Measurements from ENCODE around the gene ADAD2. TPM values are rescaled to one million over a fixed set of nuclear protein-coding genes. Genes with fewer than 3 reads are reported as not detected.

ADAD2 gene
- total and polyA plus RNA-seq, 10 of the 15 experiments (the other 5 are each of a cell fraction or from before 2014, with no cell fraction given): 0.44 to 0.68 (median 0.51) TPM; not detected in 7

GRCh38 chr16:84220851-84221250 lies 29.9 kb downstream of the ADAD2 start (continued):
- TF ChIP-seq, protein P1, sequence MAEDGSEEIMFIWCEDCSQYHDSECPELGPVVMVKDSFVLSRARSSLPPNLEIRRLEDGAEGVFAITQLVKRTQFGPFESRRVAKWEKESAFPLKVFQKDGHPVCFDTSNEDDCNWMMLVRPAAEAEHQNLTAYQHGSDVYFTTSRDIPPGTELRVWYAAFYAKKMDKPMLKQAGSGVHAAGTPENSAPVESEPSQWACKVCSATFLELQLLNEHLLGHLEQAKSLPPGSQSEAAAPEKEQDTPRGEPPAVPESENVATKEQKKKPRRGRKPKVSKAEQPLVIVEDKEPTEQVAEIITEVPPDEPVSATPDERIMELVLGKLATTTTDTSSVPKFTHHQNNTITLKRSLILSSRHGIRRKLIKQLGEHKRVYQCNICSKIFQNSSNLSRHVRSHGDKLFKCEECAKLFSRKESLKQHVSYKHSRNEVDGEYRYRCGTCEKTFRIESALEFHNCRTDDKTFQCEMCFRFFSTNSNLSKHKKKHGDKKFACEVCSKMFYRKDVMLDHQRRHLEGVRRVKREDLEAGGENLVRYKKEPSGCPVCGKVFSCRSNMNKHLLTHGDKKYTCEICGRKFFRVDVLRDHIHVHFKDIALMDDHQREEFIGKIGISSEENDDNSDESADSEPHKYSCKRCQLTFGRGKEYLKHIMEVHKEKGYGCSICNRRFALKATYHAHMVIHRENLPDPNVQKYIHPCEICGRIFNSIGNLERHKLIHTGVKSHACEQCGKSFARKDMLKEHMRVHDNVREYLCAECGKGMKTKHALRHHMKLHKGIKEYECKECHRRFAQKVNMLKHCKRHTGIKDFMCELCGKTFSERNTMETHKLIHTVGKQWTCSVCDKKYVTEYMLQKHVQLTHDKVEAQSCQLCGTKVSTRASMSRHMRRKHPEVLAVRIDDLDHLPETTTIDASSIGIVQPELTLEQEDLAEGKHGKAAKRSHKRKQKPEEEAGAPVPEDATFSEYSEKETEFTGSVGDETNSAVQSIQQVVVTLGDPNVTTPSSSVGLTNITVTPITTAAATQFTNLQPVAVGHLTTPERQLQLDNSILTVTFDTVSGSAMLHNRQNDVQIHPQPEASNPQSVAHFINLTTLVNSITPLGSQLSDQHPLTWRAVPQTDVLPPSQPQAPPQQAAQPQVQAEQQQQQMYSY (CRISPR knock-in tag; IDR thresholded peaks at IDR 0.05): no peak
- no peak for TF ChIP-seq NR2C1 (IDR thresholded peaks at IDR 0.05)
- TF ChIP-seq ZNF384 (IDR thresholded peaks at IDR 0.05; ENCODE audit: borderline replicate concordance, low read depth, low read length): no peak
- no peak for TF ChIP-seq GABPA (IDR thresholded peaks at IDR 0.05; ENCODE audit: low read depth)
- no peak for TF ChIP-seq SREBF2 (IDR thresholded peaks at IDR 0.05; ENCODE audit: low read length)
- no peak for TF ChIP-seq IKZF1 (conservative IDR thresholded peaks at IDR 0.05)
- no peak for TF ChIP-seq CBFB (IDR thresholded peaks at IDR 0.05; ENCODE audit: low read depth)
- TF ChIP-seq, protein P2, sequence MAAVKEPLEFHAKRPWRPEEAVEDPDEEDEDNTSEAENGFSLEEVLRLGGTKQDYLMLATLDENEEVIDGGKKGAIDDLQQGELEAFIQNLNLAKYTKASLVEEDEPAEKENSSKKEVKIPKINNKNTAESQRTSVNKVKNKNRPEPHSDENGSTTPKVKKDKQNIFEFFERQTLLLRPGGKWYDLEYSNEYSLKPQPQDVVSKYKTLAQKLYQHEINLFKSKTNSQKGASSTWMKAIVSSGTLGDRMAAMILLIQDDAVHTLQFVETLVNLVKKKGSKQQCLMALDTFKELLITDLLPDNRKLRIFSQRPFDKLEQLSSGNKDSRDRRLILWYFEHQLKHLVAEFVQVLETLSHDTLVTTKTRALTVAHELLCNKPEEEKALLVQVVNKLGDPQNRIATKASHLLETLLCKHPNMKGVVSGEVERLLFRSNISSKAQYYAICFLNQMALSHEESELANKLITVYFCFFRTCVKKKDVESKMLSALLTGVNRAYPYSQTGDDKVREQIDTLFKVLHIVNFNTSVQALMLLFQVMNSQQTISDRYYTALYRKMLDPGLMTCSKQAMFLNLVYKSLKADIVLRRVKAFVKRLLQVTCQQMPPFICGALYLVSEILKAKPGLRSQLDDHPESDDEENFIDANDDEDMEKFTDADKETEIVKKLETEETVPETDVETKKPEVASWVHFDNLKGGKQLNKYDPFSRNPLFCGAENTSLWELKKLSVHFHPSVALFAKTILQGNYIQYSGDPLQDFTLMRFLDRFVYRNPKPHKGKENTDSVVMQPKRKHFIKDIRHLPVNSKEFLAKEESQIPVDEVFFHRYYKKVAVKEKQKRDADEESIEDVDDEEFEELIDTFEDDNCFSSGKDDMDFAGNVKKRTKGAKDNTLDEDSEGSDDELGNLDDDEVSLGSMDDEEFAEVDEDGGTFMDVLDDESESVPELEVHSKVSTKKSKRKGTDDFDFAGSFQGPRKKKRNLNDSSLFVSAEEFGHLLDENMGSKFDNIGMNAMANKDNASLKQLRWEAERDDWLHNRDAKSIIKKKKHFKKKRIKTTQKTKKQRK (IDR thresholded peaks at IDR 0.05; ENCODE audit: low read depth, low read length): no peak
- no peak for TF ChIP-seq FOXM1 (IDR thresholded peaks at IDR 0.05; ENCODE audit: low read depth, low read length)
- TF ChIP-seq HDAC2 (IDR thresholded peaks at IDR 0.05): no peak

All from GM12878 (cell line).